Cardiac fibroblast (primary cell): ENCODE measurements around the gene CYSTM1.

Experiments used
- DNase-seq, 2 donors: peaks; one replicate each; pipeline versions ENCODE4 v3.0.0 to v3.0.0-alpha.2; 2010; ENCODE audit warnings: low read depth in 2 of 2
- H3K4me3 ChIP-seq, 2 donors: replicated peaks in 1 of 2; 1 replicate in 1 of 2; 2 replicates in 1 of 2; pipeline ENCODE4 v1.5.1; 2011; ENCODE audit warnings: low read depth in 2 of 2, low read length in 2 of 2, mild to moderate bottlenecking in 2 of 2, moderate library complexity in 1 of 2
- CTCF ChIP-seq: IDR thresholded peaks from one replicate; pipeline ENCODE4 v1.5.1; 2011; ENCODE audit warnings: low read depth, mild to moderate bottlenecking, low read length, inconsistent platforms

The CYSTM1 gene

DNA sequence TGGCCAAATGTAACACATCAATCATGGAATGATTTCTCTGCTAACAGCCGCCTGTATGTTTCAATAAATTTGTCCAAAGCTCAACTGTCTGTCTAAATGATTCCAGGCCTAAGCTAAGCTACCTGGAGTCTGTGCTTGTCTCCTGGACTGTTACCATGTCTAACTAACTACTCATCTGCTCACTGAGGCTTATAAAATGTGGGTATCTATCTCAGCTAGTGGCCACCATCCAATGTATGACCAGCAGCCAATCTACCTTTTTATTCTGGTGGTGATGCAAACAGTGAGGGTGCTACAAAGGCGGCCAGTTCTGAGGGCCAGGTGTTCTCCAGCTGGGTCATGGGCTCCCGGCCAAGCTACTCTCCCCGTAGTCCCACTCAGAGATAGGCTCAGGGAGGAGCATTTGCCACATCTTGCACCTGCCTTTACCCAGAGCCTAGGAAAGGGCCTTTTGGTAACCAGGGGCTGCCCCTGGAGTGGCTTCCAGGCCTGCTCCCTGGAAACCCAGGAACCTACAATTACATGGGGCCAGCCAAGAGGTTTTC is 68.8 kb downstream of the CYSTM1 start:
- H3K4me3 ChIP-seq: no peak overlapping the region
- no peak for TF ChIP-seq CTCF
- no peak for DNase-seq

- TF ChIP-seq CTCF: peak; percentile 84
- peak; percentile 94 to 95 for DNase-seq
- no peak overlapping the region for H3K4me3 ChIP-seq
Observed at GRCh38 chr5:140244525-140245025, 69.6 kb downstream of the CYSTM1 start.

- no peak overlapping the region for H3K4me3 ChIP-seq
- no peak for TF ChIP-seq CTCF
- peak in 1 of 2 donors; percentile 60 for DNase-seq
Observed at GRCh38 chr5:140245341-140245740, 70.4 kb downstream of the CYSTM1 start.

DNA sequence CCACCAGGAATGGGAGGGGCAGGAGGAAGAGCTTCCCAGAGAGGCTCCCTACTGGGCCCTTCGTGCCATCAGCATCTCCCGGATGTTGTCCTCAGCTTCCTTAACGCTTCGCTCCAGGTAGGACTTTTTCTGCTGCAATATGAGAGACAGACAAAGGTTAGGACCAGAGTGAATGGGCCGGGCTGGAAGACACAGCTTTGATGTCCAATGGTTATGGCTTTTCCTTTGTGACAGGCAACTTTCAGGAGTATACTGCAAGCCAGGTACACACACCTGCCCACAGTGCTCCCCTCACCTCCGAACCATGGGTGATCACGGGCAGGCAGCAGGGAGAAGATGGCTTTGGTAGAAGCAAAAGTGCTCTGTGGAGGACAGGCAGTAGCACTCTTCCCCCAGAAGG is 70.9 kb downstream of the CYSTM1 start:
- no peak overlapping the region for H3K4me3 ChIP-seq
- DNase-seq: no peak
- no peak for TF ChIP-seq CTCF

DNA sequence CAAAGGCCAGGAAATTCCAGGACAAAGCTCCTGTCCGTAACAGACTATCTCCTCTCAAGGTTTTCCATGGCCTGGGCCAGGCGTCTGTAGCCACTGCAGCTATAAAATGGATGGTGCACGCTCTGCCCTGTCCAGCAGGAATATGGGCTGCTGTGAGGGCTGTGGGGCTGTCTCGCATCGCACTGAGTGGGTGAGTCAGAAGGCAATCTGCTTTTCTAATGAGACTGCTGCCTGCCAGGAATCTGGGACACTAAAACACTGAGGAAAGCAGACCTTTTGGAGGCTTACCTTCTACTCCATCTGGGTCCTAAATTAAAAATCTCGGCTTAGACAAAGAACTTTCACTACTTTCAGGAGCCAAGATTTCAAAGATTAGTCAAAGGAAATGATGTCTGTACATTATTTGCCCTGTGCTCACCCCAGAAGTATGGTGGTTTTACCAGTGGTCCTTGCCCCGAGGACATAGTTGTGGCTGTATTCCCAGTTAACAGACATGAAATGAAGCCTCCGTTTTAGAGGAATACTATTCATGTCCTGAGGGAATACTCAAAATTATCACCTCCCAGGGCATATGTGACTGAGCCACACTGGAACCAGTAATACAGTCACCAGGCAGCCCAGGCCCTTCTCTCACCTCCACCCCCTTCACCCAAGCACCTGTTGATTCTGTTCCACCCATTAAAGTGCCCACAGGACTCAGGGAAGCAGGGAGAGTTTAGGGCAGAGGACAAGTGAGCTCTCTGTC is 71.6 kb downstream of the CYSTM1 start:
- peak; percentile 20 for TF ChIP-seq CTCF
- peak; percentile 76 to 78 for DNase-seq
- H3K4me3 ChIP-seq: no peak overlapping the region

DNA sequence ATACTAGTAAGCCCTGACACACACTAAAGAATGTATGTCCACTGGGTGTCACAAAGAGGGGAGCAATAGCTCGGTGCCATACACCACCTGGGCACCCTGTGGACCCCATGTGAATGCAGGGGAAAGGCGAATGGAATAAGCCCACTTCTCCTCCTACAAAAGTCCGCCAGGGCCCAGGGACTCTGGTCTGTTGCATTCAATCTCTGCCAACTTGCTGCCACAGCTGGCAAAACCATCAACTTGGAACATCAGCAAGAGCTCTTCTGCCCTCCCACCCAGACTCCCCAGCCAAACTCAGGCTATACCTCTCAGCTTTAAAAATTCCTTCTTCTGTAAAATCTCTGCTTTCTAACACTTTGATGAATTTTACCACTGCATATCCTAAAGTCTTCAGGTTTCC is 73.4 kb downstream of the CYSTM1 start:
- DNase-seq: no peak
- no peak for TF ChIP-seq CTCF
- H3K4me3 ChIP-seq: no peak overlapping the region
